Fibroblast of lung (primary cell): ENCODE data around the gene CACNB2. TPM values are rescaled to one million over a fixed set of nuclear protein-coding genes. Genes with fewer than 3 reads are reported as not detected.
A peak's percentile ranks its signal among the peaks of the same experiment; 100 is the strongest.

Source experiments
- DNase-seq, 2 donors: peaks; one replicate each; pipeline versions ENCODE4 v3.0.0 to v3.0.0-alpha.2; 2010; ENCODE audit warnings: low read depth in 2 of 2
- H2AFZ ChIP-seq: 2 replicates; pipeline ENCODE4 v1.5.1; 2012; ENCODE audit warnings: low read length, control low read depth, inconsistent platforms
- H3K27ac ChIP-seq: 2 replicates; pipeline ENCODE4 v1.5.1; 2011; ENCODE audit warnings: low read length, control low read depth; ENCODE audit not compliant: insufficient read depth
- H3K27me3 ChIP-seq: 2 replicates; pipeline ENCODE4 v1.5.1; 2011; ENCODE audit warnings: mild to moderate bottlenecking, low read length; ENCODE audit not compliant: control insufficient read depth, insufficient read depth
- H3K36me3 ChIP-seq: 2 replicates; pipeline ENCODE4 v1.5.1; 2011; ENCODE audit warnings: low read length; ENCODE audit not compliant: control insufficient read depth, insufficient read depth
- H3K4me1 ChIP-seq: 2 replicates; pipeline ENCODE4 v1.5.1; 2011; ENCODE audit warnings: low read length; ENCODE audit not compliant: control insufficient read depth, insufficient read depth; ENCODE audit errors: extremely low read depth
- H3K4me2 ChIP-seq: 2 replicates; pipeline ENCODE4 v1.5.1; 2011; ENCODE audit warnings: low read length, control low read depth; ENCODE audit not compliant: insufficient read depth; ENCODE audit errors: extremely low read depth
- H3K4me3 ChIP-seq, 4 experiments: fragments of 200-600 bp in 1 of 4; sonication (generic) in 1 of 4; replicated peaks in 1 of 4; 2 replicates each; pipeline ENCODE4 v1.5.1; 2011 to 2016; ENCODE audit warnings: low read length in 4 of 4, low read depth in 3 of 4, mild to moderate bottlenecking in 3 of 4, control low read depth in 2 of 4, inconsistent platforms in 1 of 4, mixed read lengths in 1 of 4; ENCODE audit not compliant: insufficient read depth in 1 of 4; ENCODE audit errors: control extremely low read depth in 1 of 4
- H3K79me2 ChIP-seq: 2 replicates; pipeline ENCODE4 v1.5.1; 2012; ENCODE audit warnings: mild to moderate bottlenecking, low read length, inconsistent platforms; ENCODE audit not compliant: control insufficient read depth, insufficient read depth
- H3K9ac ChIP-seq: 2 replicates; pipeline ENCODE4 v1.5.1; 2011; ENCODE audit warnings: mild to moderate bottlenecking, low read length, control low read depth; ENCODE audit not compliant: insufficient read depth
- H3K9me3 ChIP-seq: 2 replicates; pipeline ENCODE4 v1.5.1; 2012; ENCODE audit warnings: low read depth, low read length; ENCODE audit not compliant: control insufficient read depth, insufficient read depth
- H4K20me1 ChIP-seq: 2 replicates; pipeline ENCODE4 v1.5.1; 2011; ENCODE audit warnings: low read length; ENCODE audit not compliant: control insufficient read depth, insufficient read depth; ENCODE audit errors: extremely low read depth
- CTCF ChIP-seq, 2 donors: IDR thresholded peaks in 1 of 2; conservative IDR thresholded peaks in 1 of 2; 1 replicate in 1 of 2; 2 replicates in 1 of 2; pipeline ENCODE4 v1.5.1; 2011 to 2012; ENCODE audit warnings: low read length in 2 of 2, control low read depth in 1 of 2, inconsistent platforms in 1 of 2, low read depth in 1 of 2, mild to moderate bottlenecking in 1 of 2
- EZH2 ChIP-seq: IDR thresholded peaks from 2 replicates; pipeline ENCODE4 v1.5.1; 2012; ENCODE audit warnings: low read length, control low read depth, mild to moderate bottlenecking; ENCODE audit errors: missing control alignments
- polyA plus RNA-seq, 2 donors: library from polyadenylated mRNA; depleted of rRNA in 1 of 2; stranded (reverse) in 1 of 2; unstranded in 1 of 2; fragments of >200 nt; gene quantifications; 2 replicates each; pipeline ENCODE4 v1.2.1, GENCODE V29; 2011 to 2012; ENCODE audit warnings: missing spikeins in 1 of 2
- total RNA-seq: library from RNA; depleted of rRNA; stranded (reverse); fragments of >200 nt; gene quantifications from 2 replicates; pipeline ENCODE4 v1.2.1, GENCODE V29; 2014

The CACNB2 gene
- total and polyA plus RNA-seq, 2 donors (not counting 1 experiment from before 2014, with no cell fraction given) = 0.66 to 0.70 TPM

GRCh38 chr10:18235477-18235876 lies 95.3 kb downstream of the CACNB2 start:
- H3K9ac ChIP-seq = no peak overlapping the region
- no peak for DNase-seq
- H3K9me3 ChIP-seq = no peaks in the 10 kb centered on the region
- H3K4me1 ChIP-seq = no peaks in the 10 kb centered on the region
- no peaks in the 10 kb centered on the region for H3K79me2 ChIP-seq
- no peaks in the 10 kb centered on the region for H3K36me3 ChIP-seq
- TF ChIP-seq CTCF (conservative IDR thresholded peaks at IDR 0.05 in 1 of 2, IDR thresholded peaks at IDR 0.05 in 1 of 2; ENCODE audit: low read depth in 1 of 2, low read length in 2 of 2) (no peak), EZH2 (no peak)
- H3K27ac ChIP-seq = no peak overlapping the region
- no peaks in the 10 kb centered on the region for H4K20me1 ChIP-seq
- no peaks in the 10 kb centered on the region for H3K27me3 ChIP-seq
- H3K4me3 ChIP-seq = no peak overlapping the region
- H2AFZ ChIP-seq = no peak overlapping the region
- no peak overlapping the region for H3K4me2 ChIP-seq

GRCh38 chr10:18236756-18237155 lies 96.5 kb downstream of the CACNB2 start:
- no peaks in the 10 kb centered on the region for H4K20me1 ChIP-seq
- DNase-seq = no peak
- no peaks in the 10 kb centered on the region for H3K9me3 ChIP-seq
- H3K4me1 ChIP-seq = peaks cover 4% of the 10 kb centered on the region
- no peak overlapping the region for H3K27ac ChIP-seq
- no peaks in the 10 kb centered on the region for H3K36me3 ChIP-seq
- no peak overlapping the region for H3K4me2 ChIP-seq
- H2AFZ ChIP-seq = no peak overlapping the region
- no peak overlapping the region for H3K9ac ChIP-seq
- no peak overlapping the region for H3K4me3 ChIP-seq
- H3K79me2 ChIP-seq = no peaks in the 10 kb centered on the region
- TF ChIP-seq CTCF (conservative IDR thresholded peaks at IDR 0.05 in 1 of 2, IDR thresholded peaks at IDR 0.05 in 1 of 2; ENCODE audit: low read depth in 1 of 2, low read length in 2 of 2) (no peak), EZH2 (no peak)
- H3K27me3 ChIP-seq = no peaks in the 10 kb centered on the region

GRCh38 chr10:18238870-18239485 lies 98.8 kb downstream of the CACNB2 start:
- TF ChIP-seq EZH2 (no peak), CTCF (conservative IDR thresholded peaks at IDR 0.05 in 1 of 2, IDR thresholded peaks at IDR 0.05 in 1 of 2; ENCODE audit: low read depth in 1 of 2, low read length in 2 of 2) (peak; percentile 73 to 84)
- H3K36me3 ChIP-seq = no peaks in the 10 kb centered on the region
- H3K4me1 ChIP-seq = peaks cover 4% of the 10 kb centered on the region
- peak; percentile 52 to 80 for DNase-seq
- H3K9ac ChIP-seq = no peak overlapping the region
- no peak overlapping the region for H3K4me2 ChIP-seq
- H3K27ac ChIP-seq = no peak overlapping the region
- H3K4me3 ChIP-seq = no peak overlapping the region
- H3K27me3 ChIP-seq = no peaks in the 10 kb centered on the region
- H4K20me1 ChIP-seq = no peaks in the 10 kb centered on the region
- no peaks in the 10 kb centered on the region for H3K9me3 ChIP-seq
- no peak overlapping the region for H2AFZ ChIP-seq
- H3K79me2 ChIP-seq = no peaks in the 10 kb centered on the region
